Measurements from ENCODE around the gene KIR2DL3.

GRCh38 chr19:54708781-54709180 is 29.5 kb upstream of the KIR2DL3 start:
- TF ChIP-seq CTCF (conservative IDR thresholded peaks at IDR 0.05; ENCODE audit: low read depth, low read length) (no peak), MXI1 (IDR thresholded peaks at IDR 0.05; ENCODE audit: borderline replicate concordance, low read depth, low read length) (no peak), POLR2A (IDR thresholded peaks at IDR 0.05; ENCODE audit: low read depth, low read length) (no peak), RAD21 (IDR thresholded peaks at IDR 0.05; ENCODE audit: low read length) (no peak), SMC3 (IDR thresholded peaks at IDR 0.05; ENCODE audit: low read depth, low read length) (no peak), FOS (IDR thresholded peaks at IDR 0.05; ENCODE audit: low read depth, low read length) (no peak), RCOR1 (IDR thresholded peaks at IDR 0.05; ENCODE audit: insufficient replicate concordance, low read length) (no peak), BHLHE40 (IDR thresholded peaks at IDR 0.05; ENCODE audit: low read depth, low read length) (no peak), MAFK (IDR thresholded peaks at IDR 0.05; ENCODE audit: low read depth, low read length) (no peak), USF2 (IDR thresholded peaks at IDR 0.05; ENCODE audit: low read depth, low read length) (no peak), RFX5 (IDR thresholded peaks at IDR 0.05; ENCODE audit: low read depth, low read length) (no peak), CEBPB (IDR thresholded peaks at IDR 0.05; ENCODE audit: low read depth, low read length) (no peak)
